Activated CD4-positive, CD25-positive, alpha-beta regulatory T cell treated with anti-CD3 and anti-CD28 coated beads, Interleukin-2, amount 50 U/mL, for 24 hours (primary cell): ENCODE results near the gene AGTR1.

Experiments used
- ATAC-seq, 2 donors: fragments of 150-1000 bp; cut with Tn5 transposase; one replicate each; pipeline ENCODE4 v1.10.0; 2021; ENCODE audit warnings: mild to moderate bottlenecking in 1 of 2, moderate library complexity in 1 of 2

The AGTR1 gene

GRCh38 chr3:148697306-148698189 is at the start of gene AGTR1:
AGTR1 (plus strand) TSS chr3:148697903; CDS start chr3:148741036, 43,133 bp downstream.
- no peak for ATAC-seq

- no peak for ATAC-seq
Observed at GRCh38 chr3:148648685-148649352, 48.9 kb upstream of the AGTR1 start.

- no peak for ATAC-seq
Observed at GRCh38 chr3:148651549-148651948, 46.2 kb upstream of the AGTR1 start.

- no peak for ATAC-seq
Observed at GRCh38 chr3:148654433-148654832, 43.3 kb upstream of the AGTR1 start.

GRCh38 chr3:148657470-148657869 is 40.2 kb upstream of the AGTR1 start:
- no peak for ATAC-seq

GRCh38 chr3:148659512-148659911 is 38.2 kb upstream of the AGTR1 start:
- no peak for ATAC-seq

GRCh38 chr3:148680289-148680688 is 17.4 kb upstream of the AGTR1 start:
- ATAC-seq, result no peak

GRCh38 chr3:148681080-148681479 is 16.6 kb upstream of the AGTR1 start:
- ATAC-seq, result no peak

- no peak for ATAC-seq
Observed at GRCh38 chr3:148682997-148683396, 14.7 kb upstream of the AGTR1 start.

GRCh38 chr3:148694116-148694515 is 3.6 kb upstream of the AGTR1 start:
- ATAC-seq, result no peak

GRCh38 chr3:148698190-148698810 is 597 bp downstream of the AGTR1 start:
- ATAC-seq, result no peak

- no peak for ATAC-seq
Observed at GRCh38 chr3:148705314-148705713, 7.6 kb downstream of the AGTR1 start.

- no peak for ATAC-seq
Observed at GRCh38 chr3:148707601-148708380, 10.1 kb downstream of the AGTR1 start.

- no peak for ATAC-seq
Observed at GRCh38 chr3:148708409-148708808, 10.7 kb downstream of the AGTR1 start.

GRCh38 chr3:148709560-148710253 is 12.0 kb downstream of the AGTR1 start:
- no peak for ATAC-seq

- ATAC-seq, result no peak
Observed at GRCh38 chr3:148710665-148711064, 13.0 kb downstream of the AGTR1 start.

- no peak for ATAC-seq
Observed at GRCh38 chr3:148711981-148712666, 14.4 kb downstream of the AGTR1 start.

GRCh38 chr3:148714521-148714920 is 16.8 kb downstream of the AGTR1 start:
- no peak for ATAC-seq

GRCh38 chr3:148716657-148717056 is 19.0 kb downstream of the AGTR1 start:
- ATAC-seq, result no peak

- ATAC-seq, result no peak
Observed at GRCh38 chr3:148717885-148718561, 20.3 kb downstream of the AGTR1 start.
